GM18873 (cell line): ENCODE measurements around the gene IQSEC1.

ENCODE experiments used
- ATAC-seq: cut with Tn5 transposase; IDR thresholded peaks from one replicate; pipeline ENCODE4 v1.9.1; 2021; ENCODE audit warnings: mild to moderate bottlenecking, moderate library complexity, moderate number of reproducible peaks; ENCODE audit not compliant: unreplicated experiment, low FRiP score

The IQSEC1 gene

DNA sequence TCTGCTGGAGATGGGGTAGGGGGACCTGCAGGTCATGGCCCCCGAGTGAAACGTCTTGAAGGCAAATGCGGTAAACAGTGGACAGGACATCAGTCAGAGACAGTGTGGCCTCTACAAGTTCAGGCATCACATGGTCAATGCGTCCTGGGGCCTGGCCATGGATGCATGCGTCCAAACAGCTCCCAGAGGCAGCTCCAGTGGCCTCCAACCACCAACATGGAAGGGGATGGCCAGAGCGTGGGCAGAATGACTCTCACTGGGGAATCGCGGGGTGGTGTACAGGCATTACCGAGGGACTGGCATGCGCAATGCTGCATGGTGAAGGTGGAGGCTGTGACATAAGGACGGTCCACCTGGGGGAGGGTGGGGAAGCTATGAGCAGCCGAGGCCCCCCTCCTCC lies 35.6 kb upstream of the IQSEC1 start:
- no peak for ATAC-seq

DNA sequence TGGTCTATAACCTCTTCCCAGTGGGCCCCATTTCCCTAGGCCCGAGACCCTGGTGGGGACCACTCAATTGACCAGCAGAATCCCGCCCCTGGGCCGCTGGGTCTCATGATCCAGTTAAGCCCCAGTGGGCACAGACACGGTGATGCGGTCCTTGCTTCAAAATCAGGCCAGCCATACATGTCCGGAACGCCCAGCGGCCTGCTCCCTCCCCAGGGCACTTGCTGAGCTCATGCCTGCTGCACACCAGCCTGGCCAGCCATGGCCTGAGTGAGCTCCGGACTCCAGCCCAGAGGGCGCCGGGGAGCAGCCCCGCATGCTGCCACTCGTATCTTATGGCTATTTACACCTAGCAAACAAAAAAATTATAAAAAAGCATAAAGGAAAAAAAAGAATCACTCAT lies 34.4 kb upstream of the IQSEC1 start:
- ATAC-seq, result no peak

DNA sequence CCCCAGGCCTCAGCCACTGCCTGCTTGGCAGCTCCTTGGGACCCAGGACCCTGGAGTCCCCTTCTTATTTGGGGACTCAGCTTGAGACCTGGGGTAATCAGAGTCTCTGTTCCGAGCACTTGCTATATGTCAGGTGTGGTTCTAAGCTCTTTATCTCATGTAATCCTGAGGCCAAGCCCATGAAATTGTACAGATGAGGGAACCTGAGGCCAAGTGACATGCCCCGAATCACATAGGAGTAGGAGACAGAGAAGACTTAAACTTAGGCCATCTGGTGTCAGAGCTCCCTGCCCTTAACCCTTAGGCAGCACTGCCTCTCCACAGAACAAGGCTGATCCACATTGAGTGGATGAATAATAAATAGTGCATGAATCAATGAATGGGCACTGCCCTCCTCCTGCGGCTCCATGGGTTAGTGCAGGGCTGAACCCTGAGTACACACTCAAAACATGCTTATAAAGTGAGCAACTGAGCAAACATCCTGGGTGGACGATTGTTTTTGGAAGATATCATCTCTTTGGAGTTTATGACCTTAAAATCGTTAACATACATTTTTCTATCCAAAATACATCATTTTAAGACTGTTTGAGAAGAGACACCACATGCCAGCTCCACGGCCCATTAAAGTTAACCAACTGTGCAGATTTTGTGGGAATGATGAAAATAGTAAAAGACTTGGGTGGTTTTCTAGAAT lies 33.2 kb upstream of the IQSEC1 start:
- no peak for ATAC-seq

DNA sequence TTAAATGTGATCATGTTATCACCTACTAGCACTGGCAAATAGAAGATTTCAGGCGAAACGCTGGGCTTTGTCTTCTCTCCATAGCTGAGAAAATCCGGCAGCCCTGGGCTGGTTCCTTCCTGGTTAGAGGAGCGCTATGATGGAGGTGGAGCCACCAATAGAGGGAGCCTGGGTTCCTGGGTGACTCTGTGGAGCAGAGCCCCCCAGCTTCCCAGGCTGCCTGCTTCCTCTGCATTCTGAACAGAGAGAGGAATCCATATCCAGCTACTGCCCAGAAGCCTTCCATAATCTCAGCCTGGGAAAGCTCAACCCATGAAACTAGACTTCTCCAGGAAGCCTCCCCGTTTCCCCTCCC lies 32.6 kb upstream of the IQSEC1 start:
- ATAC-seq, result no peak

DNA sequence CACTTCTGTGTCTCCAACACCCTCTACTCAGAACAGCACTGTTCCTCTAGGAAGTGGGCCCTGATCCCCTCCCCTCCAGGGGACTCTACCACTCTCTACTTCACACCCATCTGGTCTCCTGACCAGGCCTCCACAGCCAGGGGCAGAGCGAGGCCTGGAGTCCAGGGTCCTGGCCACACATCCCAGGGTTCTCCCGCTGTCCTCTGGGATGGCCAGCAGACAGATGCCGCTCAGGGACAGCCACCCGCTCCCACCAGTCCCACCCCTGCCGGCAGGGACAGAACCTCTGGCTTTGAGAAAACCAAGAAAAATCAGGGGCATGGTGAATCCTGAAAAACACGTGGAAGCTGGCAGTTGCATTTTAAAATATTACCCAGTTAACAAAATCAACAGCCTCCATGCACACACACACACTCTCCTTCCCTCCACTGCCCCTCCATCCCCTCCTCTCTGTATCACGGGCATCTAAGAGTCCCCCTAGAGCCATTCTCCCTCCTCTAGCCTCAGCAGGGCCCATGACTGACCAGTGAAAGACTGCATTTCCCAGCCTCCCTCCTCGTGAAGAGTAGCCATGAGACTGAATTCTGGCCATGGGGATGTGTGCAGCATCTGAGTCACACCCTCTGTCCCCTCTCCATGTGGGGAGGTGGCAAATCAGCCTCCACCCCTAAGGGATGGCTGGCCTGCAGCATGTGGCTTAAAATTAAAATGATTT lies 32.1 kb upstream of the IQSEC1 start:
- ATAC-seq, result no peak

DNA sequence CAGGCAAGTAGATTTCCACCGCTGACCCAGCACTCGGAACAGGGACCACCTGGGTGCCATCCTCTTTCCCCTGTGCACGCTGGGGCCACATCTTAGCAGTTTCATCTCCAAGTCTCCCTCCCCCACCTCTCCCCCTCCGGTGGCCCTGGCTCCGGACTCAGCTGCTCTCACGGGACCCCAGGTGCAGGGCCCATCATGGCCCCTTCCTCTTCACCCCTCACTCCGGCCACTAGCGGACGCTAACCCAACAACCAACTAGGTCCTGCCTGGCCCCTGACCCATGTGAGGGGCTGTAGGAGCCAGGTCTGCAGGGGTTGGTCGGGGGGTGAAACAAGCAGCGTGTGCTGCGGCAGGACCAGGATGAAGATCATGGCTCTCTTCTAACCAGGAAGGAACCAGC lies 31.3 kb upstream of the IQSEC1 start:
- no peak for ATAC-seq

DNA sequence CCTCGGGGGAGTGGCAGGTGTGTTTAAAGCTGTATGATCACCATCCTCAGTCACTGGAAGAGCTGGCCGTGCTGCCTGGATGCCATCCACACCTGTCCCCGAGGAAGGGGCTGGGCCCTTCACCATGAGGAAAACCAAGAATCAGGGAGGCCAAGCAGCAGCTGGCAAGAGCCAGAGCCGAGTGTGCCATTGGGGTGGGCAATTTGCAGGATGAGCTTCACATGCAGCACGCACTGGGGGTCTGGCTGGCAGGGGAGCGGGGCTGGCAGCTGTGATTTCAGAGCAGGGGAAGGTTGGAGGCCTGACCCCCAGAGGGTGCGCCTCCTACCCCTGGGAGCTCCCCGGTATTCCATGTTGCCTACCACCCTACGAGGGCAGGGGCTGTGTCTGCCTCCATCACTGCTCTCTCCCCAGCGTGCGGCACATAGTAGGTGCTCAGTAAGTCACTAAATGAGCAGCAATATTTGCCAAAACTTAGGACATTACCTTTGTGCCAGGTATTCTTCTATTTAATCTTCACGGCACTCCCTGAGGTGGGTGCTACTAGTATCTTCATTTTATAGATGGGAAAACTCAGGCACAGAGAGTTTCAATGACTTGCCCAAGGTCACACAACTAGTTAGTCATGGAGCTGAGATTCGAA lies 30.3 kb upstream of the IQSEC1 start:
- ATAC-seq, result no peak

DNA sequence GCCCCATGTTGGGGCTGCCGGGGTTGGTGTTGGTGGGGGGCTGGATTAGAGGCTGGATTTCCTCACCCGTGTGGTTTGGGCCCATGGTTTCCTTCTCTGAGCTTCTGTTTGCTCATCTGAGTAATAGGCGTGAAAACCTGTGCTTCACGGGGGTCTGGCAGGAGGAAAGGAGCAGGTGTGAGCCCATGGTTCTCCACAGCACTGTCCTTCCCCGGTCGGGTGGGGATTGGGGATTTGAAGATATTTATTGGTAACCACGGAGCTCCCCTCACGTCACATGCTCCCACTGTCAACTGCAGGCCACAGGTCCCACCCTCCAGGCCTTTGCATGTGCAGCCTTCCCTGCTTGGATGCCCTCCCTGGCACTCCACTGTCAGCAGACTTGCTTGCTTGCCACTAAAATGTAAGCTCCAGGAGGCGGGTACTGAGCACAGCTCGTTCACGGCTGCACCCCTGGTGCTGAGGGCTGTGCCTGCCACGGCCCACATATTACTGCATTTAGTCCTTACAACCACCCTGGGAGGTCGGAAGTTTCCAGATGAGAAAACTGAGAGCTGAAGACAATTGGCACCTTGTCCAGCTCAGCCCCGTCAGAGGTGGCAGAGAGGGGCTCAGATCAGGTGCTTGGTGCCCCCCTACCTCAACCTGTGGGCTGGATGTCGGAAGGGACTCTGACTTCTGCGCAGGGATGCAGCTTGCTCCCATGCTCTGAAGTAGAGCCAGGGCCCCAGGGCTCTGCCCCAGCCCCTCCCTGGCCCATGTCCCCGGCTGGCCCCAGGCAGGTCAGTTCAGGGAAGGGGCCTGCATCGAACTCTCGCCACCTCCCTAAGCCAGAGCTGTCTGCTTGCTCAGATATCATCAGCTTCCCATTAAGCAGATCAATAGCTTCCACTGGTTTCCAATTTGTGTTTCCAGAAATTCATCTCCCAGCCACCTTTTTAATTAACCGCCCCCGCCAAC lies 29.4 kb upstream of the IQSEC1 start:
- ATAC-seq, result no peak

DNA sequence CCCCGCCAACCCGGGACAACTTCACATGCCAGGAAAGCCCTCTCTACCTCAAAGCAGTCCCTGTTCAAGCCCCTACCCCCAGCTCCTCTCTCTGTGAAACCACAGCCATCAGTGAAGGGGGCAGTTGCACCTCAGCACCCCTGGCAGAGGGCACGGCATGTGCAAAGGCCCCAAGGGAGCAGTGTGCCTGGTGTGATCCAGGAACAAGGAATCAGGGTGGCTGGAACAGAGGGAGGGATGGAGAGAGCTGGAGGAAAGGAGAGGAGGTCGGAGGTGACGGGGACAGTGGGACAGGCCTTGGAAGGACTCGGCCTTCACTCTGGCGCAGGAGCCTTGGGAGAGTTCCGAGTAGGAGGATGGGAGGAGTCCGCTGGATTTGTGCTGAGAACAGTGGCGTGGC lies 26.5 kb upstream of the IQSEC1 start:
- ATAC-seq, result no peak

DNA sequence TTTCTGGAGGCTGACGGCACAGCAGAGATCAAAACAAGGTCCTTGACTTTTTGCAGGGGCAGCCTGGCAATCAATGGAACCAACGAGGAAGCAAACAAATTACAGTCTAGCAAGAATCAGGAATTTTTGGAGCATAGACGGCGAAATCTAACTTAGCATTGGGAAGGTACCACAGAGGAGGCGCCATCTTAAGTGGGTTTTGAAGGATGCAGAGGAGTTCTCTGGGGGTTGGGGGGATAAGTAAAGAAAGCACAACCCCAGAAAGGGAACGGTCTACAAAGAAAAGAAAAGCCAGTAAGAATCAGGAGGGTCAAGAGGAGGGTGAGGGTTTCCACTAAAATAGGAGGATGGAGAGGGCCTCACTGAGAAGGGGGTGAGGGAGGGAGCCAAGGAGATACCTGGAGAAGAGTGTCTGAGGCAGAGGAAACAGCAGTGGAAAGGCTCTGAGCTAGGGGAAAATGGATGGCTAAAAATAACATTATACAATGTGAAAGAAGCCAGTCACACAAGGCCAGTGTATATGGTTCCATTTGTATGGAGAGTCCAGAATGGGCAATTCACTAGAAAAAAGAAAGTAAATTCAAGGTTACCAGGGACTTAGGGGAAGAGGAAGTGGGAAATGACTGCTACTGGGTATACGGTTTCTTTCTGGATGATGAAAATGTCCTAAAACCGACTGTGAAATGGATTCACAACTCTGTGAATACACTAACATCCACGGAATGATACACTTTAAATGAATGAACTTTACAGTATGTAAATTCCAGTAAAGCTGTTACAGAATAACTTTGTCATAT lies 25.2 kb upstream of the IQSEC1 start:
- no peak for ATAC-seq

DNA sequence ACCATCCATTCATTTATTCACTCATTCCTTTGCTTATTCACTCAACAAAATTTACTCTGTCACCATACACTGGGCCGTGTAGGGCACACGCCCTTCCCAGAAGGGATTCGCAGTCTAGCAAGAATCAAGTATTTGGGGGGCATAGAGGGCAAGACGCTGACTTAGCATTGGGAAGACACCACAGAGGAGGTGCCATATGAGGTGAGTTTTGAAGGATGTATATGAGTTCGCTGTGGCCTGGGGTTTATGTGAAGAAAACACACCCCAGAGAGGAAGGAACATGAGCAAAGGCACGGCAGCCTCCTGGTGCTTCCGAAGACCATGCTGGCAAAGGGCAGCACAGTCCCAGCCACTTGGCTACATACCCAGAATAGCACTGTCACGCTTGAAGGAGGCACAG lies 23.1 kb upstream of the IQSEC1 start:
- ATAC-seq, result no peak

DNA sequence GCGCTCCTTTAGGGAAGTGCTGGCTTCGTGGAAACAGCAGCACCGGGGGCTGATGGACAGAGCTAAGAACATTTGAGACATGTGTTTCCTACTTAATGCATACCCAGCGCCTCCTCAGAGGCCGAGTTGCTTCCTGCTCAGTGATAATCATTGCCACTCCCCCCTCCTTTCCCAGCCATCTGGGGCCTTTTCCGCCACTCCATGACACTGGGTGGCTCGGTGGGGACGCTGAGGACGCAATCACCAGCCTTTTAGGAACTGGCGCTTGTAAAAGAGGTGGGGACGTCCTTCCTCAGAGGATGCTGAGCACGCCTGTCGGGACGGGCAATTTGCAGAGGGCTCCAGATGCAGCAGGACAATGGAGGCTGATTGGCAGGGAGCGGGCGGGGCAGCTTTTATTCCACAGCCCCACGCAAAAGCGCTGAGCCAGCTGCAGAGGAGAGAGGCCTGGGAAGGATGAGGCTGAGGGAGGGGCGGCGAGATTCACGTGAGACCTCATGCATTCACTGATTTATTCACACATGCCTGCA lies 22.2 kb upstream of the IQSEC1 start:
- ATAC-seq, result no peak

DNA sequence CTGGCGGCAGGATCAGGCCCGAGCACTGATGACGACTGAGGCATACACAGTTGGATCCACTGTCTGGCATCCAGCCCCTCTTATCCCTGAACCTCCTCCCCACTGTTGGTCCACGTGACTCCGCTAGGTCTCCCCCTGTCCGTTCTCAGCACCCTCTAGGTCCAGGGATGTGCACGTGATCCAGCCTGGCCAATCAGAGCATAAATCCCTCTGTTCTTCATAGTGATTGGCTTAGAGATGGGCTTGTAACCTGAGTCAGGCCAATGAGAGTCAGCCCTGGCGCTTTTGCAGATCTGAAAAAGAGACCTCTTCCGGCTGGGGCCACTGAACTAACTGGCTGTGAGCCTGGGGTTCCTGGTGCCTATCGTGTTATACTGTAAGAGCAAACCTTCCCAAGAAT lies 20.5 kb upstream of the IQSEC1 start:
- ATAC-seq, result no peak

DNA sequence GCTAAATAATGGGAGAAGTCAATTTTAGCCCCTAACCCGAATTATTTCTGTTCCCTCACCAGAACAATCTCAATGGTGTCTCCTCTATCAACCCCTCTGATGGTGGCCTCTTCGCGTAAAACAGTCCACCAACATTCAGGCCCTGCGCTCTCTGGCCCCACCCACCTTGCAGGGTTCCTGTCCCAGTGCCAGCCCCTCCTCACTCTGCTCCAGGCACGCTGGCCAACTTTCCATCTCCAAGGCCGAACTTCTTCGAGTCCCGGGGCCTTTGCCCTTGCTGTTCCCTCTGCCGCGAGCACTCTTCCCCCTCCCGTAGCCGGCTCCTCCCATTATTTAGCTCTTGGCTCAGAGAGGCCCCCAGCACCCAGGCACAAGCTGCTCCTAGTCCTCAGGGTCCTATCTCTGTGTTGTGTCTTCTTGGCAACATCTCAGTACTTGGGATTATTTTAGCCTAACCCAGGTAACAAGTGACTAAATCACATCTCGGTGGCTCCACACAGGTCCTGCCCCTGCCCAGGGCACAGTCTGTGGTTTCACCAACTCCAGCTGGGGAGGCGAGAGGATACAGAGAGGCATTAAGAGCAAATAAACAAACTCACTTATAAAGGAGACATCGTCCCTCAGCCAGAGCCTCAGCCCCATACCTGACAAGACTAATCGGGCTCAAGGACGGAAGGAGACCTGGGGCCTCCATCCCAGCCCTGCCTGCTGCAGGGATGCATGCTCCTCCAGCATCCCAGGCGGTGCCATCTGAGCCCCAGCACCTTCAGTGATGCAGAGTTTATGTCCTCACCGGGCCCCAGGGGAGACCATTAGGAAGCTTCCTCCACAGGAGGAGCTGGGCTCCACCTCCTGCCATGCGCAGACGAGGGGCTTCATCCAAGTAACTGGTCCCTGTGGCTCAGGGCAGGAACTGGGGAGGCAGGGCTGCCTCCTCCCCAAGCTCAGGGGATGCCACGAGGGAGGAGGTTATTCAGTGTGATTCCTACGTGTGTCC lies 19.7 kb upstream of the IQSEC1 start:
- ATAC-seq, result no peak

DNA sequence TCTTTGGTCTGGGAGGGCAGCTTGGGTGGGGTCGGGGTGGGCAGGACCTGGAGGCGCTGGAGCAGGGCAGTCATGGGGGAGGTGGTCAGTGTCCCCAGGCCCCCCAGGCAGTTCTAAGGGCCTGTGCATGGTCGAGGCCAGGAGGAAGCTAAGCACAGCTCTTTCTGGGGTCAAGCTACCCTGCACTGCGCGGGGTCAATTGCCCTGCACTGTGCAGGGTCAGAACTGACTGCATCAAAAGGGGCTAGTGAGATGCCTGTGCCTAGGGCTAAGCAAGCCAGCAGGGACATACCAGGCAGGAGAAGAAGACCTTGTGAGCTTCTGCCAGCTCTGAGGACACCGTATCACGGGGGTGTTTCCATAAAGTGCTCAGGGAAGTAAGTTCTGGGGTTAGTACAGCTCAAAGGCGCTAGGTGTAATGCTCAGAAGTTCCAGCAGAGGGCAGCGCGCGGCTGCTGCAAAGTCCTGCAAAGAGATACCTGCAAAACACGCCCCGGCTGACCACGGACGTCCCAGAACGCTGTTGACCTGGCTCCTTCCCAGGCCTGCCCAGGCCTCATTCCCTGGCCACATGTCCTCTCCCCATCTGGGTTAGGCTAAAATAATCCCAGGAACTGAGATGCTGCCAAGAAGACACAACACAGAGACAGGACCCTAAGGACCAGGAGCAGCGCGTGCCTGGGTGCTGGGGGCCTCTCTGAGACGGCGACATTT lies 18.8 kb upstream of the IQSEC1 start:
- ATAC-seq, result no peak

DNA sequence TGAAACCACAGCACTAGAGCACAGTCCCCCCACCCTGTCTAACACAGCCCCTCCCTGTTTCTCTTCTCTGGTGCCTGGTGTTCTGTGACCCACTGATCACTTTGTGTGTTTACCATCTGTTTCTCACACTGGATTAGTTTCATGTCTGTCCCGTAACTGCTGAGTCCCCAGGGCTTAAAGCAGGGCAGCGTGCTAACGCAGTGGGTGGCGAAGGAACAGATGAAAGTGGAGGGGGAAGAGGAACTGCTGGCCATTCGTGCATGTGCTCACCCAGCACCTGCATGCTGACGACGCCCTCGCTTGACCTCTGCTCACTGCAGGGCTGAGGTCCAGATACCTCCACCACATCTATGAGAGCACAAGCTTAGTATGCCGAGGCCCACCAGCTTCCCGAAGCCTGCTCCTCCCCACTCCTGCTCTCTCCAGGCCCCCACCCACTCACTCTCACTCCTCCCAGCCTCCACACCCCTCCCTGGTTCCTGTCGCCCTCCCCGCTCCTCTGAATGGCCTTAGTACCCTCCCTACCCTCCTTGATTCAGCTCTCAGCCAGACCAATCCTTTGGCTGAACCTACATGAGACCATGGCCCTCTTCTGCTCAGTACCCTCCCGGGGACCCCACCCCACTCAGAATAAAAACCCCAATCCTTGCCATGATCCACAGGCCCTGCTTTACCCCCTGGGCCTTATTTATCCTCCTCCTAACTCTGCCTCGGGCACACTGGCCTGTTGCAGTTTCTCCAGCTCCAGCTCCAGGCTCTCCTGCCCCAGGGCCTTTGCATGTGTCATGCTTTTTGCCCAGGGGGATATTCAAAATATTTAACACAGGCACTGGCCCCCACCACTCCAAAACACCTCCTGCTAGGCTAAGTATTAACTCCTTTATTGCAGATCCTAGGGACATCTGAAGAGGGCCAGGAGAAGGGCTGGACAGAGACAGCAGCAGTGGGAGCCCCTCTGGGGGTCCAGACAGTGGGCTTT lies 15.1 kb upstream of the IQSEC1 start:
- no peak for ATAC-seq
